WTC11 (cell line): ENCODE results near the gene BPI.

Experiments
- CTCF ChIP-seq: fragments of 200-600 bp; IDR thresholded peaks from 2 replicates; pipeline ENCODE4 v1.8.0; 2022; ENCODE audit warnings: antibody characterized with exemption
- ETV6 ChIP-seq: sonication (generic); formaldehyde crosslinking; IDR thresholded peaks from 2 replicates; pipeline ENCODE4 v1.8.1; 2022; ENCODE audit warnings: mild to moderate bottlenecking, missing genetic modification reagents
- FOXK1 ChIP-seq: sonication (generic); formaldehyde crosslinking; IDR thresholded peaks from 2 replicates; pipeline ENCODE4 v1.8.0; 2022; ENCODE audit warnings: mild to moderate bottlenecking, moderate library complexity, missing genetic modification reagents
- TEAD4 ChIP-seq: sonication (generic); formaldehyde crosslinking; IDR thresholded peaks from 2 replicates; pipeline ENCODE4 v1.8.0; 2022; ENCODE audit warnings: mild to moderate bottlenecking, missing genetic modification reagents
- USF1 ChIP-seq: sonication (generic); formaldehyde crosslinking; IDR thresholded peaks from 2 replicates; pipeline ENCODE4 v1.8.0; 2022; ENCODE audit warnings: mild to moderate bottlenecking, missing genetic modification reagents
- USF2 ChIP-seq: sonication (generic); formaldehyde crosslinking; IDR thresholded peaks from 2 replicates; pipeline ENCODE4 v1.8.1; 2023; ENCODE audit warnings: mild to moderate bottlenecking, missing genetic modification reagents, moderate library complexity

GRCh38 chr20:38338849-38339520, 35.0 kb downstream of the BPI start:
- TF ChIP-seq USF2 (no peak), CTCF (peak; percentile 23; the same call in 1 of the 2 replicates), USF1 (no peak), ETV6 (CRISPR knock-in tag) (no peak), TEAD4 (CRISPR knock-in tag) (no peak), FOXK1 (no peak)
